HG02763 (cell line): ENCODE data around the gene ATP5PO.
"Not testable (repeated sequence)": the region's sequence is repeated elsewhere in the genome, so short reads cannot be mapped to it uniquely, and the experiment has no call there.

Source experiments
- ATAC-seq: cut with Tn5 transposase; IDR thresholded peaks from one replicate; pipeline ENCODE4 v1.9.1; 2021; ENCODE audit warnings: mild to moderate bottlenecking, moderate library complexity; ENCODE audit not compliant: unreplicated experiment

ATP5PO gene

GRCh38 chr21:33942426-33942825 is 26.8 kb upstream of the ATP5PO start:
- no peak for ATAC-seq

- no peak for ATAC-seq
Measured at GRCh38 chr21:33940881-33941245, 25.3 kb upstream of the ATP5PO start.

- no peak for ATAC-seq
Measured at GRCh38 chr21:33940164-33940880, 24.7 kb upstream of the ATP5PO start.

- ATAC-seq: no peak
Measured at GRCh38 chr21:33939226-33939625, 23.6 kb upstream of the ATP5PO start.

- ATAC-seq: no peak
Measured at GRCh38 chr21:33938381-33938780, 22.8 kb upstream of the ATP5PO start.

GRCh38 chr21:33937931-33938339 is 22.3 kb upstream of the ATP5PO start:
- ATAC-seq: no peak

- ATAC-seq: no peak
Measured at GRCh38 chr21:33937146-33937545, 21.5 kb upstream of the ATP5PO start.

GRCh38 chr21:33936301-33937038 is 20.9 kb upstream of the ATP5PO start:
- no peak for ATAC-seq

- ATAC-seq: no peak
Measured at GRCh38 chr21:33932731-33933130, 17.1 kb upstream of the ATP5PO start.

GRCh38 chr21:33931799-33932390 is 16.3 kb upstream of the ATP5PO start:
- no peak for ATAC-seq

GRCh38 chr21:33931052-33931798 is 15.6 kb upstream of the ATP5PO start:
- ATAC-seq: not testable (repeated sequence)

GRCh38 chr21:33926248-33926647 is 10.6 kb upstream of the ATP5PO start:
- ATAC-seq: not testable (repeated sequence)

- ATAC-seq: no peak
Measured at GRCh38 chr21:33924766-33925100, 9.1 kb upstream of the ATP5PO start.

- ATAC-seq: peak; percentile 86
Measured at GRCh38 chr21:33924079-33924765, 8.6 kb upstream of the ATP5PO start.

GRCh38 chr21:33917421-33917820 is 1.8 kb upstream of the ATP5PO start:
- no peak for ATAC-seq

- ATAC-seq: no peak
Measured at GRCh38 chr21:33916200-33916567, 580 bp upstream of the ATP5PO start.

- no peak for ATAC-seq
Measured at GRCh38 chr21:33914188-33914587, 1.4 kb downstream of the ATP5PO start.

GRCh38 chr21:33909756-33910155 is 5.8 kb downstream of the ATP5PO start:
- ATAC-seq: no peak

- no peak for ATAC-seq
Measured at GRCh38 chr21:33908760-33909159, 6.8 kb downstream of the ATP5PO start.

- no peak for ATAC-seq
Measured at GRCh38 chr21:33904041-33904440, 11.6 kb downstream of the ATP5PO start.

GRCh38 chr21:33902349-33902748 is 13.3 kb downstream of the ATP5PO start:
- ATAC-seq: no peak
